ENCODE measurements around the gene RCOR3.
"Not testable (repeated sequence)": the region's sequence is repeated elsewhere in the genome, so short reads cannot be mapped to it uniquely, and the experiment has no call there.

Gene RCOR3

DNA sequence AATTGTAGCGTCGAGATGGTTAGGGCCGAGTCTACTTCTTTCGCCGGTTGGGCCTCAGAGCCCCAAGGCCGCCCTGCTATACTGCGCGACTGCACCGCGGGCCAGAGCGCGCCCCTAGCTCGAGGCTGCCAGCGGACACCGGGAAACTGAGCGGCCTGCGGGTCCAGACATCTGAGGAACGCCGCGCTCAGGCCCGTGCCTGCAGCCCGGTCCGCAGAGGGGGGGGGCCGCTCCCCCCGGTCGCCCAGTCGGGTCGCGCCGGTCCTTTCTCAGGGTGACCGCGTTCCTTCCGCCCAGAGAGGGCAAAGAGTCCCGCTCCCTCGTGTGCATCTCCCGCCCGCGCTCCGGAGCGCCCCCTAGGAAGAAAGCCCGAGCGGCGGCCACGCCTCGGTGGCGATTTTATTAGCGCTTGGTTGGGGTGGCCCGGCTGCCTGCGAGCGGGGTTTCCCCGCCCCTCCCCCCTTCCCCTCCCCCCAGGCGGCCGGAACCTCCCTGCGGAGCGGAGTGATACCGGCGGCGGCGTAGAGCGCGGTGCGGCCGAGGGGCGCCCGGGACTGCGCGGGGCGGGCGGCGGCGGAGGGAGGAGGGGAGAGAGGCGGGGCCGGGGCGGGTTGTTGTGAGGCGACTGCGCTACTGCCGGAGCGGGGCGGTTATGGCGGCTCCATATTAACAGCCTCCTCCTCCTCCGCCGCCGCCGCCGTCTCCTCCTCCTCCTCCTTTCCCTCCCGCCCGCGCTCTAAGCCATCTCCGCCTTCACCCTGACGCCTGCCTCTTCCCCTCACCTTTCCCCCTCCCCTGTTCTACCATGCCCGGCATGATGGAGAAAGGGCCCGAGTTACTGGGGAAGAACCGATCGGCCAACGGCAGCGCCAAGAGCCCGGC is at the start of gene RCOR3:
RCOR3 (plus strand) TSS at position 611 of the 882 bp plus-strand sequence; CDS start at position 806, 195 bp downstream.
- DNase-seq, result peak; percentile 90

DNA sequence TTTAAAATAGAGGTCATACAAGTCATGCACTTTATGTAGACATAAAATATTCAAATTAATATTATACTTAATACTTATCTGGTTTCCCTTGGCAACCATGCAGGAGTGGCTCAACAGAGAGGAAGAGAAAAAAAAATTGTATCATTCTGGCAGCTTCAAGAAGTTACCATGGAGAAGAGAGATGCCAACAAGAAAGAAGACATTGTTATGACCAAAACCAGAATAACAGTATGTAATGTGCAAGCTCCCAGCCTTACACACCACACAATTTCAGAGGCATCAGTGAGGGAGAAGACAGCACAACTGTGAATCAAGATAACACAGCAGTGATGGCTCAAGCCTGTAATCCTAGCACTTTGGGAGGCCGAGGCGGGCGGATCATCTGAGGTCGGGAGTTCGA is 49.1 kb upstream of the RCOR3 start:
- no peak for DNase-seq

DNA sequence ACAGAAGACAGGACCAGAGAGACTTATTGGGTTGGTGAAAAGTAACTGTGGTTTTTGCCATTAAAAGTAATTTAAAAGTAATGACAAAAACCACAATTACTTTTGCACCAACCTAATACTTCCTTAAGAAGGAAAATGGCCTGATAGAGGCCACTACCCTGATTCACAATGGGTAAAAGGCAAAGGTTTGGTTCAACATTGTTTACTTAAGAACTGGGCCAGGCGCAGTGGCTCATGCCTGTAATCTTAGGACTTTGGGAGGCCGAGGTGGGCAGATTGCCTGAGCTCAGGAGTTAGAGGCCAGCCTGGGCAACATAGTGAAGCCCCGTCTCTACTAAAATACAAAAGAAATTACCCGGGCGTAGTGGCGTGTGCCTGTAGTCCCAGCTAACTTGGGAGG is 48.2 kb upstream of the RCOR3 start:
- DNase-seq, result no peak

DNA sequence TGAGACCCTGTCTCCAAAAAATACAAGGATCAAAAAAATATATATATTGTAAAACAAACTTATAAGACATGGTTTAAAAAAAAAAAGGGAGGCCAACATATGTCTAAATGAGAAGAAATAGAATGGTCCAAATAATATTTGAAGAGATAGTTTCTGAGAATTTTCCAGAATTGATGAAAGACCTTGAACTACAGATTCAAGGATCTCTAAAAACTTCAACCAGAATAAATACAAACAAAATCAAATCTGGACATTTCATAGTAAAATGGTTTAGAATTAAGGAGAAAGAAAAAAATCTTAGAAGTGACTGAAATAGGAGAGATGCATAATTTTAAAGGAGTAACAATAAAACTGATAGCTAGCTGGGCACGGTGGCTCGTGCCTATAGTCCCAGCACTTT is 45.5 kb upstream of the RCOR3 start:
- DNase-seq, result no peak

DNA sequence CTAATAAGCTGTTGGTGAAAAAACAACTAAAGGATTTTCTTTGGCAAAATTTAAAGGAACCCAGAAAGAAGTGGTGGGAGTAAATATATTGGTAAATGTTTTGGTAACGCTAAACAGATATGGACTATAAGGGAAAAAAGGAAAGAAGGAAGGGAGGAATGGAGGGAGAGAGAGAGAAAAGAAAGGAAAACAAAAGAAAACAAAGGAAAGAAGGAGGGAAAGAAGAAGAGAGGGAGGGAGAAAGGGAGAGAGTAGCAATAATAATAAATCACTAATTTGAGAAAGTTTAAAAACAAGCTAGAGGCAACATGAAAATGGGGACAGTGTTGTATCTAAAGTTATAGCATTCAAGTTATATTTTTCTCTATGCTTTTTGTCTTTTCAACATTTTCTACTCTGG is 43.6 kb upstream of the RCOR3 start:
- DNase-seq, result no peak

GRCh38 chr1:211217392-211217791 is 41.8 kb upstream of the RCOR3 start:
- DNase-seq, result no peak

- not testable (repeated sequence) for DNase-seq
Observed at GRCh38 chr1:211222469-211223234, 36.5 kb upstream of the RCOR3 start.

DNA sequence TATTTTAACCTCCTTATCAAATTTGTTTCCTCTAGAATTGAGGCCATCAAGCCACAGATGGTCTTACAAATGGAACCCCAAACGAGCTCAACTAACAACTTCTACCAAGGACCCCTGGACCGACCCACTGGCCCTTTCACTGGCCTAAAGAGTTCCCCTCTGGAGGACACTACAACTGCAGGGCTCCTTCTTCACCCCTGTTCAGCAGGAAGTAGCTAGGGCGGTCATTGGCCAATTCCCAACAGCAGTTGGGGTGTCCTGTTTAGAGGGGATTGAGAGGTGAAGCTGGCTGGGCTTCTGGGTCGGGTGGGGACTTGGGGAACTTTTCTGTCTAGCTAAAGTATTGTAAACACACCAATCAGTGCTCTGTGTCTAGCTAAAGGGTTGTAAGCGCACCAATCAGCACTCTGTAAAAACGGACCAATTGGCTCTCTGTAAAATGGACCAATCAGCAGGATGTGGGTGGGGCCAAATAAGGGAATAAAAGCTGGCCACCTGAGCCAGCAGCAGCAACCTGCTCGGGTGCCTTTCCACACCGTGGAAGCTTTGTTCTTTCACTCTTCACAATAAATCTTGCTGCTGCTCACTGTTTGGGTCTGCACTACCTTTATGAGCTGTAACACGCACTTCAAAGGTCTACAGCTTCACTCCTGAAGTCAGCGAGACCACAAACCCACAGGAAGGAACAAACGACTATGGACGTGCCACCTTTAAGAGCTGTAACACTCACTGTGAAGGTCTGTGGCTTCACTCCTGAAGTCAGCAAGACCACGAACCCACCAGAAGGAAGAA is 30.4 kb upstream of the RCOR3 start:
- not testable (repeated sequence) for DNase-seq

DNA sequence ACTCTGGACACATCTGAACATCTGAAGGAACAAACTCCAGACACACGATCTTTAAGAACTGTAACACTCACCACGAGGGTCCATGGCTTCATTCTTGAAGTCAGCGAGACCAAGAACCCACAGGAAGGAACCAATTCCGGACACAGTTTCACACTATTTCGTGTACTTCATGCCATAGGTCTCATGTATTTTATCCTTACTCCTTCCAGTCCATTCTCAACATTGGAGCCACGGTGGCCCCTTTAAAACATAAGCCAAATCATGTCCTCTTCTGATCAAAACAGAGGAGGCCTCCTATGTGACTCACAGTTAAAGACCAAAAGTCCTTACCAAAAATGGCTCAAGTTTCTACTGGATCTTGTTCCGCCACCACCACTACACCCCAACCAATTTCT is 29.8 kb upstream of the RCOR3 start:
- DNase-seq, result no peak

DNA sequence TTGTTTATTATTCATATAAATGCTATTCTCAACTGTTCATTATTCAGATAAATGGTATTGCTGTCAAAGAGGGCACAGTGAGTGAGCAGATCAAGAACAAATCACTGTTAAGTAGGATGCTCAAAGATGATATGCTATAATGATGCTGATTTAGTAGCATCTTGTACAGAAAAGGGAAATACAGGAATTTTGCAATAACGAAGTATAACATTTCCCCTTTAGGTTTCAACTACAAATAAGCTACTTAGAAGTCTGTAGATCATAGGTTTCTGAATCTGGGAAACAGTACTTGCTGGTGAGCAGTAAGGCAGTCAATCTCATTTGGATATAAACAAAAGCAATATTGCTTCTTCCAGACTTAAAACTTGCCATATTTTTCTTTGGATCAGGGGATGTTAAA is 27.3 kb upstream of the RCOR3 start:
- DNase-seq, result no peak

DNA sequence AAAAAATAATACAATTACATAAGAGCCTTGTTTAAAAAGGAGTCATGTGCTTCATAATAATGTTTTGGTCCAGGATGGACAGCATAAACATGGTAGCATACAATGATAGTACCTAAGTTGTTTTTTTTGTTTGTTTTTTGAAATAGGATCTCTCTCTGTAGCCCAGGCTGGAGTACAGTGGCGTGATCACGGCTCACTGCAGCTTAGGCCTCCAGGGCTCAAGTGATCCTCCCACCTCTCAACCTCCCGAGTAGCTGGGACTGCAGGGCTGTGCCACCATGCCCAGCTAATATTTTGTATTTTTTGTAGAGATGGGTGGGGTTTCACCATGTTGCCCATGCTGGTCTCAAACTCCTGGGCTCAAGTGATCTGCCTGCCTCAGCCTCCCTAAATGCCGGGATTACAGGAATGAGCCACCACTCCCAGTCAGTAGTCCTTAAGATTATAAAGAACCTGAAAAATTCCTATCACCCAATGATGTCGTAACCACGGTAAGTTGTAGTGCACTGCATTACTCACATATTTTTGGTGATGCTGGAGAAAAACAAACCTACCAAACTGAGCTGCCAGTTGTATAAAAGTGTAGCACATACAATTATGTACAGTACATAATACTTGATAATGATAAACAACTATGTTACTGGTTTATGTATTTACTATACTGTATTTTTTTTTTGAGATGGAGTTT is 22.4 kb upstream of the RCOR3 start:
- no peak for DNase-seq

GRCh38 chr1:211237579-211237978 is 21.6 kb upstream of the RCOR3 start:
- DNase-seq, result no peak

GRCh38 chr1:211240567-211240966 is 18.6 kb upstream of the RCOR3 start:
- DNase-seq, result not testable (repeated sequence)

DNA sequence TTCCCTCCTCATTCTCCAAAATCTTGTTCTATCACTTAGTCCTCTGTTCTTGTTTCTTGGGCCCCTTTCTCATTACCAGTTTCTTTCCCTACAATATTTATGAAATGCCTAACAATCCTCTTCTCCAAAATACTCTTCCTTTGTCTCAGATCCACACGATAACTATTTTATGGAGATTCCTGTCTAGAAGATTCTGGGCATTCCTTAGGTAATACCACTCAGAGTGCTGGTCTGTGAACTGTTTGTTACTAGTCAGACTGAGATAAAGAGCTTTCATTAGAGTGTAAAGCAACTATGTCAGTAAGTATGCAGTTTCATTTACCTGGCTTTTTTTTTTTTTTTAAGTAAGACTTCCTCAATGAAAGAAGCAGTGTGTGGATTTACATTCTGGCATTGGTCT is 18.1 kb upstream of the RCOR3 start:
- no peak for DNase-seq

DNA sequence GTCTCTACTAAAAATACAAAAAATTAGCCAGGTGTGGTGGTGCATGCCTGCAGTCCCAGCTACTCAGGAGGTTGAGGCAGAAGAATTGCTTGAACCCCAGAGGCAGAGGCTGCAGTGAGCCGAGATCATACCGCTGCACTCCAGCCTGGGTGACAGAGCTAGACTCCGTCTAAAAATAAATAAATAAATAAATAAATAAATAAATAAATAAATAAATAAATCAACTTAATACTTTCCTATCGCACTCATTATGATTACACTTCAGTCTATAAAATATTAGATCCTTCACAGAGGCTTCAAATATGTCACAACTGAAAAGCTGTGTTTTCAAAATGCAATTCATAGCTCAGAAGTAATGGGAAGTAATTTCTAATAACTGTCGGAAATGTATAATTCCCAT is 15.5 kb upstream of the RCOR3 start:
- not testable (repeated sequence) for DNase-seq

- not testable (repeated sequence) for DNase-seq
Observed at GRCh38 chr1:211246583-211246982, 12.6 kb upstream of the RCOR3 start.

DNA sequence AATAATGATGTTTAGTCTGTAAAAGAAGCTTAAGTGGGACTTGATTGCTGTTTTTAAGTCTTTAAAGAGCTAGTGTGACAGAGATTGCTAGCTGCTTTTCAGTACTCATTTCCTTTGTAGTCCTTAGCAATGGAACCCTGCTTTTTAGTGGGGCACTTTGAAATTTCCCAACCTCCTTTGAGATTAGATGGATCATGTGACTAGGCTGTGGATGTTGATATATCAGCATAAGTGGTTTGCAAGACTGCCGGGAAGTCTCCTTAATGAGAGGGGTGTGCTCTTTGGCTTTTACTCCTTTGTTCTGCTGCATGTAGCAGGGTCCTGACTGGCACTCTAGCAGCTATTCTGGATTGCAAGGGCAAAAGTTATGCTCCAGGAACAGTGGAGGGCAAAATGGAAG is 11.2 kb upstream of the RCOR3 start:
- no peak for DNase-seq

DNA sequence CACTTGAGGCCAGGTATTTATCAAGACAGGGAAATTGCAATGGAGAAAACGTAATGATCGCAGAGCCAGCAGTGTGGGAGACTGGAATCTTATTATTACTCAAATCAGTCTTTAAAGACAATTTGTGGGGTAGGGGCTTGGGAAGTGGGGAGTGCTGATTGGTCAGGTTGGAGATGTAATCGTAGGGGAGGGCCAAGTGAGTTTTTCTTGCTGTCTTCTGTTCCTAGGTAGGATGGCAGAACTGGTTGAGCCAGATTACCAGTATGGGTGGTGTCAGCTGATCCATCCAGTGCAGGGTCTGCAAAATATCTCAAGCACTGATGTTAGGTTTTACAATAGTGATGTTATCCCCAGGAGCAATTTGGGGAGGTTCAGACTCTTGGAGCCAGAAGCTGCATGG is 9.6 kb upstream of the RCOR3 start:
- DNase-seq, result not testable (repeated sequence)

GRCh38 chr1:211257826-211258225 is 1.3 kb upstream of the RCOR3 start:
- DNase-seq, result no peak

DNA sequence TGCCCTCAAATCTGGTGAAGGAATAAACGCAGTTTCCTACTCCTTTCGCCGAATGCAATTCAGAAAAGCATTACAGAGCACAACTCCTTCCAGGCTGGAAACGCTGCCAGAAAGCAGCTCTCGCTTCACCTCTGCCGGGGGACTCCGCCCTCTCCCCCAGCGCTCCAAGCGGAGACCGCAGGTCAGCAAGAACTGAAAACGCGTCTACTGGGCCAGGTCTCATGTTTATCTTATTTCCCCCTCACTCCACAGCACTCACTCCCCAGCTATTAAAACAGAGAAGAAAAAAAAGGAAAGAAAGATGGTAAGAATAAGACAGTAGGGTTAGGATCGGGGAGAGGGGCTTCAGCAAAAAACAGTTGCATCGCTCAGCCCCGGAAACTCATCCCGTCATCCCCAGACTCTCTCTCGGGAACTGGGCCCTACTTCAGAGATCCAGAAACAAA is 833 bp upstream of the RCOR3 start:
- peak; percentile 8 for DNase-seq

DNA sequence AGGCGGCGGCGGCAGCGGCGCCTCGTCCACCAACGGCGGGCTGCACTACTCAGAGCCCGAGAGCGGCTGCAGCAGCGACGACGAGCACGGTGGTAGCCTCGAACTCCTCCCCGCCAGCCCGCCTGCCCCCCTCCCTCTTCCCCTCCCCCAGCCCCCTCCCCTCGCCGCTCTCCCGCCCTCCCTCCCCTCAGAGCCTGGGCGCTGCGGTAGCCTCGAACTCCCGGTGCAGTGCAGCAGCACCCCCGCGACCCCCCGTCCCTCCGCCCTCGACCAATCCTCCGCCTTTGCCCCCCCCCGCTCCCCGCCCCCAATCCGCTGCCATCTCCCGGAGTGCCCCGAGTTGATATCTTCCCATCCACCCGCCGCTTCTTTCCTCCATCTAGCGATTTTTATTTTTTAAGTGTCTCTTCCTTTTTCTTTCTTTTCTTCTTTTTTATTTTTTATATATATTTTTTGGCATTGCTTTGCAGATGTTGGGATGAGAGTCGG is 516 bp downstream of the RCOR3 start:
- DNase-seq, result peak; percentile 12

Data from NCI-H2081 treated with DMSO at 0.1 percent for 48 hours (cell line).